ENCODE measurements around the gene BLVRA. TPM values are rescaled to one million over a fixed set of nuclear protein-coding genes. Genes with fewer than 3 reads are reported as not detected.

BLVRA gene
- total and polyA plus RNA-seq, 10 of the 15 experiments (the other 5 are each of a cell fraction or from before 2014, with no cell fraction given), result 63.3 to 198 (median 102) TPM

- TF ChIP-seq IRF3 (IDR thresholded peaks at IDR 0.05) (no peak), POLR2AphosphoS2 (IDR thresholded peaks at IDR 0.05; ENCODE audit: low read depth, low read length) (no peak), NR2F1 (conservative IDR thresholded peaks at IDR 0.05) (no peak), NBN (IDR thresholded peaks at IDR 0.05) (0 out of 2 replicates have a peak, but pooled peaks have one; percentile 13)
Observed at GRCh38 chr7:43758822-43759683, 573 bp downstream of the BLVRA start (continued).

- H3K4me2 ChIP-seq (ENCODE audit: control insufficient read depth, insufficient read depth), result 0 out of 2 replicates have a peak overlapping the region, but pooled peaks have one; percentile 41
- H3K27me3 ChIP-seq (replicated peaks in 1 of 2; ENCODE audit: control insufficient read depth in 2 of 2, insufficient read depth in 2 of 2, low read length in 1 of 2), result no peaks in the 10 kb centered on the region
- intact Hi-C loops (cut with micrococcal nuclease; ENCODE audit: unreplicated experiment) (loop anchor here (5.0 kb wide), 1 partner anchor 34 kb away; the partner anchor contains the start of gene COA1), in situ Hi-C loops (cut with MboI) (no loop called here)
- no peaks in the 10 kb centered on the region for H3K9me3 ChIP-seq (replicated peaks; ENCODE audit: control insufficient read depth, insufficient read depth, low read length)
- DNase-seq (ENCODE audit: low read depth, low spot score), result no peak
- peaks cover 52% of the 10 kb centered on the region for H3K4me1 ChIP-seq (ENCODE audit: control insufficient read depth, insufficient read depth, low read length)
- 100% methylated on average over 5 of the region's 5 CpGs for WGBS (ENCODE audit: insufficient coverage, insufficient replicate concordance, low lambda C conversion rate, missing lambda C conversion rate)
- H3K36me3 ChIP-seq (ENCODE audit: control insufficient read depth in 2 of 2, insufficient read depth in 2 of 2, low read length in 1 of 2), result no peaks in the 10 kb centered on the region
- no peak overlapping the region for H2AFZ ChIP-seq (ENCODE audit: control insufficient read depth, low read depth, low read length)
- ChIA-PET CTCF (interaction anchor here (0.7 to 6.8 kb wide), 9 partner anchors 11 to 179 kb away, joined by 3 to 36 read pairs (median 7); partner anchors contain the start of genes COA1 and STK17A), RAD21 (ENCODE audit: unreplicated experiment) (interaction anchor here (1.2 to 5.9 kb wide), 11 partner anchors 10 to 826 kb away, joined by 3 to 49 read pairs (median 10); partner anchors contain the start of genes COA1 and STK17A), SMC1A (ENCODE audit: uncharacterized antibody, unreplicated experiment) (interaction anchor here (0.7 to 9.8 kb wide), 9 partner anchors 24 to 176 kb away, joined by 3 to 84 read pairs (median 3); no protein-coding TSS in a partner anchor), POLR2A (interaction anchor here (0.6 to 3.1 kb wide), 9 partner anchors 11 to 176 kb away, joined by 3 to 13 read pairs (median 3); no protein-coding TSS in a partner anchor)
- FAIRE-seq, result no peak
- no peak overlapping the region for H3K4me3 ChIP-seq
- H4K20me1 ChIP-seq (ENCODE audit: control insufficient read depth, insufficient read depth), result no peaks in the 10 kb centered on the region
- no peak overlapping the region for H3K27ac ChIP-seq (ENCODE audit: control insufficient read depth, insufficient read depth)
- no TSS peak for BruUV-seq (replicated peaks)
- ATAC-seq, result no peak
- peaks cover 44% of the 10 kb centered on the region for H3K79me2 ChIP-seq (ENCODE audit: control insufficient read depth, insufficient read depth, low read length)
- H3K9ac ChIP-seq (ENCODE audit: control insufficient read depth, insufficient read depth, low read length), result no peak overlapping the region
- TF ChIP-seq PML (IDR thresholded peaks at IDR 0.05; ENCODE audit: low read length), result no peak
- TF ChIP-seq ZZZ3 (IDR thresholded peaks at IDR 0.05; ENCODE audit: control insufficient read depth, insufficient read length, low read depth), result no peak
- no peak for TF ChIP-seq SREBF1 (IDR thresholded peaks at IDR 0.05; ENCODE audit: low read length)
- TF ChIP-seq IKZF2 (IDR thresholded peaks at IDR 0.05), result no peak
- TF ChIP-seq ZBTB4 (CRISPR knock-in tag; IDR thresholded peaks at IDR 0.05), result no peak
- no peak for TF ChIP-seq KLF5 (IDR thresholded peaks at IDR 0.05; ENCODE audit: partially characterized antibody)
- no peak for TF ChIP-seq NR2C1 (IDR thresholded peaks at IDR 0.05)
- TF ChIP-seq ZNF592 (IDR thresholded peaks at IDR 0.05), result no peak
- TF ChIP-seq ZNF384 (IDR thresholded peaks at IDR 0.05; ENCODE audit: borderline replicate concordance, low read depth, low read length), result no peak
- no peak for TF ChIP-seq ZNF24 (IDR thresholded peaks at IDR 0.05)
Observed at GRCh38 chr7:43760861-43761260, 2.4 kb downstream of the BLVRA start.

Data from GM12878 (cell line).